Endothelial cell (in vitro differentiated cells): ENCODE measurements around the gene SMARCA1. TPM values are rescaled to one million over a fixed set of nuclear protein-coding genes. Genes with fewer than 3 reads are reported as not detected.
"Not testable (repeated sequence)": the region's sequence is repeated elsewhere in the genome, so short reads cannot be mapped to it uniquely, and the experiment has no call there.

Experiments
- DNase-seq: peaks from one replicate; pipeline ENCODE4 v3.0.0; 2021; ENCODE audit warnings: low spot score
- H3K27ac Mint-ChIP-seq: one replicate; pipeline ENCODE4 v1.8.0; 2021; ENCODE audit warnings: mixed read lengths, inconsistent platforms; ENCODE audit not compliant: unreplicated experiment
- H3K27me3 Mint-ChIP-seq: one replicate; pipeline ENCODE4 v1.8.0; 2021; ENCODE audit warnings: mild to moderate bottlenecking, moderate library complexity, mixed read lengths, inconsistent platforms; ENCODE audit not compliant: unreplicated experiment
- H3K36me3 Mint-ChIP-seq: one replicate; pipeline ENCODE4 v1.8.0; 2021; ENCODE audit warnings: mild to moderate bottlenecking, low read depth, mixed read lengths, inconsistent platforms; ENCODE audit not compliant: unreplicated experiment
- H3K4me1 Mint-ChIP-seq: one replicate; pipeline ENCODE4 v1.8.0; 2021; ENCODE audit warnings: mild to moderate bottlenecking, mixed read lengths, inconsistent platforms; ENCODE audit not compliant: unreplicated experiment
- H3K4me3 Mint-ChIP-seq: one replicate; pipeline ENCODE4 v1.8.0; 2021; ENCODE audit warnings: mild to moderate bottlenecking, mixed read lengths, inconsistent platforms; ENCODE audit not compliant: unreplicated experiment
- H3K9me3 Mint-ChIP-seq: one replicate; pipeline ENCODE4 v1.8.0; 2021; ENCODE audit warnings: mixed read lengths, inconsistent platforms; ENCODE audit not compliant: unreplicated experiment
- CTCF ChIP-seq: fragments of 200-600 bp; sonication (generic); IDR thresholded peaks from one replicate; pipeline ENCODE4 v1.5.0; 2021; ENCODE audit warnings: antibody characterized with exemption; ENCODE audit not compliant: unreplicated experiment
- total RNA-seq: library from RNA; stranded (reverse); fragmentation: NEBNext Ultra II Directional; extraction: Animal tissue kit (Norgen Biotek cat#: 25700); gene quantifications from one replicate; pipeline ENCODE4 v1.2.1, GENCODE V29; 2021; ENCODE audit not compliant: unreplicated experiment

SMARCA1 gene
- total RNA-seq, 1 donor from 2014 or later: 61.1 TPM

GRCh38 chrX:129565046-129565650 lies 41.9 kb upstream of the SMARCA1 start:
- no peak for DNase-seq
- Mint-ChIP-seq H3K4me3 (peak overlapping the region; percentile 16), H3K4me1 (peaks cover 3% of the 10 kb centered on the region), H3K27me3 (no peaks in the 10 kb centered on the region), H3K36me3 (peaks cover 31% of the 10 kb centered on the region), H3K9me3 (no peaks in the 10 kb centered on the region), H3K27ac (no peak overlapping the region)
- TF ChIP-seq CTCF: no peak

- H3K9me3 Mint-ChIP-seq, H3K4me1 Mint-ChIP-seq, H3K4me3 Mint-ChIP-seq, DNase-seq, H3K27ac Mint-ChIP-seq, H3K27me3 Mint-ChIP-seq: not testable (repeated sequence)
- peaks cover 36% of the 10 kb centered on the region for H3K36me3 Mint-ChIP-seq
These were observed 41.1 kb upstream of the SMARCA1 start for GRCh38 chrX:129564345-129564744.

GRCh38 chrX:129561453-129561852 lies 38.2 kb upstream of the SMARCA1 start:
- Mint-ChIP-seq H3K36me3 (peaks cover 30% of the 10 kb centered on the region), H3K4me3 (no peak overlapping the region), H3K27ac (no peak overlapping the region), H3K27me3 (peaks cover 1% of the 10 kb centered on the region), H3K9me3 (no peaks in the 10 kb centered on the region), H3K4me1 (peaks cover 3% of the 10 kb centered on the region)
- DNase-seq: no peak
- no peak for TF ChIP-seq CTCF

DNA sequence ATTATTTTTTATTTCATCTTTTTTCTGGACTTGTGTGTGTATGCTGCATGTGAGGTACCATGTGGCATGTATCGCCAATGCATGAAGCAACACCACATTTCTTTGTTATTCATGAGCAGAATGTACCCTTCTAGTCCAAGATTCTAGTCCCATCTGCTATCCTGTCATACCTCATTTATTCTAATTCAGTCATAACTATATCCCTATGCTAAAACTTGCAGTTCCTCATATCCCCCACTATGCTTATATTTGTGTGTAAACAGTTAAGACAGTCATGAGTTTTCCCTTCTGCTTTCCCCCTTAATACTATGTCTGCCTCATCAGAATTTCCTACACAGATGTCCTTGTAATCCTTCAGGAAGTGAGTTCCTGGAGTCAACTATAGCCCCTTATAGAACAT lies 36.5 kb upstream of the SMARCA1 start:
- no peak overlapping the region for H3K27ac Mint-ChIP-seq
- peaks cover 1% of the 10 kb centered on the region for H3K27me3 Mint-ChIP-seq
- H3K4me1 Mint-ChIP-seq: no peaks in the 10 kb centered on the region
- no peak for TF ChIP-seq CTCF
- peaks cover 21% of the 10 kb centered on the region for H3K36me3 Mint-ChIP-seq
- no peaks in the 10 kb centered on the region for H3K9me3 Mint-ChIP-seq
- DNase-seq: no peak
- no peak overlapping the region for H3K4me3 Mint-ChIP-seq

GRCh38 chrX:129557844-129558480 lies 34.7 kb upstream of the SMARCA1 start:
- no peak for TF ChIP-seq CTCF
- H3K27me3 Mint-ChIP-seq: peaks cover 1% of the 10 kb centered on the region
- peaks cover 21% of the 10 kb centered on the region for H3K36me3 Mint-ChIP-seq
- H3K4me1 Mint-ChIP-seq: no peaks in the 10 kb centered on the region
- no peaks in the 10 kb centered on the region for H3K9me3 Mint-ChIP-seq
- H3K4me3 Mint-ChIP-seq: no peak overlapping the region
- peak overlapping the region; percentile 42 for H3K27ac Mint-ChIP-seq
- no peak for DNase-seq
